Muscle of back (tissue), 13 donors: ENCODE data around the gene NUFIP2. TPM values are rescaled to one million over a fixed set of nuclear protein-coding genes. Genes with fewer than 3 reads are reported as not detected.
"Not testable (repeated sequence)": the region's sequence is repeated elsewhere in the genome, so short reads cannot be mapped to it uniquely, and the experiment has no call there.

Experiments
- DNase-seq, 3 donors: peaks; one replicate each; pipeline versions ENCODE4 v3.0.0 to v3.0.0-alpha.2; 2013
- long read RNA-seq, 9 donors: transcript quantifications; one replicate each; lab custom pipeline, GENCODE V29; 2026
- polyA plus RNA-seq, 10 donors: library from polyadenylated mRNA; unstranded; fragments of 120-200 nt; gene quantifications; one replicate each; pipeline ENCODE4 v1.2.1, GENCODE V29; 2013; ENCODE audit not compliant: insufficient read length in 10 of 10

NUFIP2 gene, protein sequence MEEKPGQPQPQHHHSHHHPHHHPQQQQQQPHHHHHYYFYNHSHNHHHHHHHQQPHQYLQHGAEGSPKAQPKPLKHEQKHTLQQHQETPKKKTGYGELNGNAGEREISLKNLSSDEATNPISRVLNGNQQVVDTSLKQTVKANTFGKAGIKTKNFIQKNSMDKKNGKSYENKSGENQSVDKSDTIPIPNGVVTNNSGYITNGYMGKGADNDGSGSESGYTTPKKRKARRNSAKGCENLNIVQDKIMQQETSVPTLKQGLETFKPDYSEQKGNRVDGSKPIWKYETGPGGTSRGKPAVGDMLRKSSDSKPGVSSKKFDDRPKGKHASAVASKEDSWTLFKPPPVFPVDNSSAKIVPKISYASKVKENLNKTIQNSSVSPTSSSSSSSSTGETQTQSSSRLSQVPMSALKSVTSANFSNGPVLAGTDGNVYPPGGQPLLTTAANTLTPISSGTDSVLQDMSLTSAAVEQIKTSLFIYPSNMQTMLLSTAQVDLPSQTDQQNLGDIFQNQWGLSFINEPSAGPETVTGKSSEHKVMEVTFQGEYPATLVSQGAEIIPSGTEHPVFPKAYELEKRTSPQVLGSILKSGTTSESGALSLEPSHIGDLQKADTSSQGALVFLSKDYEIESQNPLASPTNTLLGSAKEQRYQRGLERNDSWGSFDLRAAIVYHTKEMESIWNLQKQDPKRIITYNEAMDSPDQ
- polyA plus RNA-seq: 10 to 100 TPM; 24.4 to 39.2 (median 29.6) TPM
- long read RNA-seq, donor 1, full-length matches to known transcripts: 4 of 4 reads
- long read RNA-seq, donor 1, partial matches to known transcripts: 0 of 4 reads
- long read RNA-seq, donor 1, other reads (novel, unspliced or antisense): 0 of 4 reads
- long read RNA-seq, donor 2, full-length matches to known transcripts: 1 of 1 reads
- long read RNA-seq, donor 2, partial matches to known transcripts: 0 of 1 reads
- long read RNA-seq, donor 2, other reads (novel, unspliced or antisense): 0 of 1 reads
- long read RNA-seq, donor 3: 0 reads
- long read RNA-seq, donor 4, full-length matches to known transcripts: 3 of 3 reads
- long read RNA-seq, donor 4, partial matches to known transcripts: 0 of 3 reads
- long read RNA-seq, donor 4, other reads (novel, unspliced or antisense): 0 of 3 reads
- long read RNA-seq, donor 5, full-length matches to known transcripts: 5 of 22 reads
- long read RNA-seq, donor 5, partial matches to known transcripts: 17 of 22 reads
- long read RNA-seq, donor 5, other reads (novel, unspliced or antisense): 0 of 22 reads
- long read RNA-seq, donor 6, full-length matches to known transcripts: 4 of 11 reads
- long read RNA-seq, donor 6, partial matches to known transcripts: 7 of 11 reads
- long read RNA-seq, donor 6, other reads (novel, unspliced or antisense): 0 of 11 reads
- long read RNA-seq, donor 7, full-length matches to known transcripts: 2 of 2 reads
- long read RNA-seq, donor 7, partial matches to known transcripts: 0 of 2 reads
- long read RNA-seq, donor 7, other reads (novel, unspliced or antisense): 0 of 2 reads
- long read RNA-seq, donor 8, full-length matches to known transcripts: 4 of 4 reads
- long read RNA-seq, donor 8, partial matches to known transcripts: 0 of 4 reads
- long read RNA-seq, donor 8, other reads (novel, unspliced or antisense): 0 of 4 reads
- long read RNA-seq, donor 9: 0 reads

DNA sequence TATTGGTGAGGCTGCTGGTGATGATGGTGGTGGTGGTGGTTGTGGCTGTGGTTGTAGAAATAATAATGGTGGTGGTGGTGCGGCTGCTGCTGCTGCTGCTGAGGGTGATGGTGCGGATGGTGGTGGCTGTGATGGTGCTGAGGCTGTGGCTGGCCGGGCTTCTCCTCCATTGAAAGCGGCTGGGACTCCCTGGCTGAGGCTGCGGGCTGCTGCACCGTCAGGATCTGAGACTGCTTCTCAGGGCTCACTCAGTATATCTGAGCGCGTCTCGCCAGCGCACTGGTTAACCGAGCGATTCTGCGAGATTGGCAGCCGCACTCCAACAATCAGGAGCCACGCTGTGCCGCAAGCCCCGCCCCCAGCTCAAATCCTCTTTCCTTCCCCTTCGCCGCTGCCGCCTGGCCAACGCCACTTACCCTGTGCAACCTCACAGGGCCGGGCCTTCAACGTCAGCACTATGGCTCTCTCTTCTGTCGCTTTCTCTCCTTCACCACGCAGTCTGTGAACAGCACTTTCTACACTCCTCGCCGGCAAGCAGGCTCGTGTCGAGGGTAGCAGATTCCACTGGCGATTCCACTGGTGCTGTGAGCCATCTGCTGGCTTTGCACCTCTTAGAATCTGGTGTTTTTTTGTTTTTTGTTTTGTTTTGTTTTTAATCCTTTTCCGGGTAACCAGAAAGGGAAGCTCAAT lies at the start of gene NUFIP2:
Gene NUFIP2 (minus strand): TSS at position 259 of the 690 bp plus-strand sequence. CDS start 89 bp downstream, at position 170.
- peak; percentile 98 to 100 (median 99) for DNase-seq

DNA sequence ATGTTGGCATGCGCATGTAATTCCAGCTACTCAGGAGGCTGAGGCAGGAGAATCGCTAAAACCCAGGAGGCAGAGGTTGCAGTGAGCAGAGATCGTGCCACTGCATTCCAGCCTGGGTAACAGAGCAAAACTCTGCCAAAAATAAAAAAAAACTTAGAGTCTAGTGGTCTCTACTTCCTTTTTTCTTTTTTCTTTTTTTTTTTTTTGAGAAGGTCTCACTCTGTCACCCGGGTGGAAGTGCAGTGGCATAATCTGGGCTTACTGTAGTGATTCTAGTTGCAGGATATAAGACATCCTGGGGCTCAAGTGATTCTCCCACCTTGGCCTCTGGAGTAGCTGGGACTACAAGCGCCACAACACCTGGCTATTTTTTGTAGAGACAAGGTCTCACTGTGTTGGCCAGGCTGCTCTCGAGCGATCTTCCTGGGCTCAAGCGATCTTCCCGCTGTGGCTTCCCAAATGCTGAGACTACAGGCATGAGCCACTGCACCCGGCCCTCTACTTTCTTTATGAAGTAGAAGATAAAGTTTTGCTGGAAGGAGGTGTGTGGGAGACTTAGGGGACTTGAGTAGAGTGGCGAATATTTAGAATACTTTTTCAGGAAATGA lies 48.3 kb upstream of the NUFIP2 start:
- DNase-seq: no peak

DNA sequence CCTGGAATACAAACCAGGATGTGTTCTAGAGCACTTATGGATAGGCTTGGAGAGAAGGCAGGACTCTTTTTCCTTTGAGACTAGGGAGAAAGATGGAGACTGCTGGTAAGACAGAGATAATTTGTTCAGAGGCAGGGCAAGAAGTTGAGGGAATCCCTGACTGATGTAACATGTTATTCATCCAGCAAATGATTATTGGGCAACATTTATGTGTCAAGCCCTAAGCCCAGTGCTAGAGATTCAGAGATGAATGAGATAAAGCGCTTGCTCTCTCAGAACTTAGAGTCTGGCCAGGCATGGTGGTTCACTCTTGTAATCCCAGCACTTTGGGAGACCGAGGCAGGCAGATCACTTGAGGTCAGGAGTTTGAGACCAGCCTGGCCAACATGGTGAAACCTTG lies 47.8 kb upstream of the NUFIP2 start:
- no peak for DNase-seq

DNA sequence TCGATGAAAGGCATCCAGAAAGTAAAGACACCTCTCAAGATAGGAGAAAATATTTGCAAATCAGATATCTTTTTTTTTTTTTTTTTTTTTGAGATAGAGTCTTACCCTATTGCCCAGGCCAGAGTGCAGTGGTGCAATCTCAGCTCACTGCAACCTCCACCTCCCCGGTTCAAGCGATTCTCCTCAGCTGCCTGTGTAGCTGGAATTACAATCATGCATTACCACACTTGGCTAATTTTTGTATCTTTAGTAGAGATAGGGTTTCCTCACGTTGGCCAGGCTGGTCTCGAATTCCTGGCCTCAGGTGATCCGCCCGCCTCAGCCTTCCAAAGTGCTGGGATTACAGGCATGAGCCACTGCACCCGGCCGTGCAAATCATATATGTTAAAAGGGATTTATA lies 45.1 kb upstream of the NUFIP2 start:
- DNase-seq: not testable (repeated sequence)

DNA sequence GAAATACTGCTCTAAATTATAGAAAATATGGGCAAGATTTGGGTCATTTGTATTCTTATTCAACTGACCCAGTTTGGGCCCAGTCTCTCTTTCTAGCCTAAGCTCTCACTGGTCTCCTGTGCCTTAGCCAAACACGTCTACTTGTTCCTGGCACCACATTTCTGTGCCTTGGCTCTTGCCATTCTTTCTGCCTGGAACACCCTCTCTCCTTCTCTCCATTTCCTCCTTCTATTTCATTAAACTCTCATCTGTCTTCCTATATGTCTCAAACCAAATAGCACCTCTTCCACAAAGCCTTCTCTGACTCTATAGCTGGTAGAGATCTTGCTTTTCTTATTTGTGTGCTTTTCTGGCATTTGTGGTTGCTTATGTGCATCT lies 37.7 kb upstream of the NUFIP2 start:
- DNase-seq: peak in 2 of 3 donors; percentile 10 to 19

DNA sequence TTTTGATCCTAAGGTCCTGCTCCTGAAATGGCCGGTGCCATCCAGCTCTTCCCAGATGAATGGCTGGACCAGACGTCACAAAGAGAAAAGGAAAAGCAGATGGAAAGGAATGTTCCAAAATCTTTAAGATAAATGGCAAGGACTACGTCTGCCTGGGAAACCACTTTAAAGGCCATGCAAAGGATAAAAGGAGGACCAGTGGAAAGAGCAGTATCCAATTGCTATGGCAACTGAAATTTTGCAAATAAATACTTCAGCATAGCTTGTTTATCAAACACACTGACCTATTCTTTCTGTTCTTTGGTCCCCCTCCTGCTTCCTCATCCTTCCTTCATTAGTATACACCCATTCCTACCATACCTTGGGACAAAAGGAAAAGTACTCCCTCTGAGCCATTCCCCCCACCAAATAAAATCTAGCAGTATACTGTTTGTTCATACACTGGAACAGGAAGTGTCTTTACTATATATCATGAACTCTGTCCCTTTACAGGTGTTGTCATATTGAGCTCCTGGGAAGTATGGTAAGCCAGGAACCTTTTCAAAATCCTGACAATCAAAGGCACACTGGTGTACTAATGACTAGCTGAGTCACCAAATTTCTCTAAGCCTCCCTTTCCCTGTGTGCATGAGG lies 37.2 kb upstream of the NUFIP2 start:
- DNase-seq: peak in 2 of 3 donors; percentile 6 to 44

DNA sequence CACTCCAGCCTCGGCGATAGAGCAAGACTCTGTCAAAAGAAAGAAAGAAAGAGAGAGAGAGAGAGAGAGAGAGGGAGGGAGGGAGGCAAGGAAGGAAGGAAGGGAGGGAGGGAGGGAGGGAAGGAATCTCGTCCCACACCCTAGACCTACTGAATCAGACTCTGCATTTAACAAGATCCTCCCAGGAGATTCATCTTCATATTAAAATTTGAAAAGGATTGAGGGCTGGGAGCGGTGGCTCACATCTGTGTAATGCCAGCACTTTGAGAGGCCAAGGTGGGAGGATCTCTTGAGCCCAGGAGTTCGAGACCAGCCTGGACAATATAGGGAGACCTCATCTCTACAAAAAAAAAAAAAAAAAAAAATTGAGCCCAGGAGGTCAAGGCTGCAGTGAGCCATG lies 33.5 kb upstream of the NUFIP2 start:
- no peak for DNase-seq

DNA sequence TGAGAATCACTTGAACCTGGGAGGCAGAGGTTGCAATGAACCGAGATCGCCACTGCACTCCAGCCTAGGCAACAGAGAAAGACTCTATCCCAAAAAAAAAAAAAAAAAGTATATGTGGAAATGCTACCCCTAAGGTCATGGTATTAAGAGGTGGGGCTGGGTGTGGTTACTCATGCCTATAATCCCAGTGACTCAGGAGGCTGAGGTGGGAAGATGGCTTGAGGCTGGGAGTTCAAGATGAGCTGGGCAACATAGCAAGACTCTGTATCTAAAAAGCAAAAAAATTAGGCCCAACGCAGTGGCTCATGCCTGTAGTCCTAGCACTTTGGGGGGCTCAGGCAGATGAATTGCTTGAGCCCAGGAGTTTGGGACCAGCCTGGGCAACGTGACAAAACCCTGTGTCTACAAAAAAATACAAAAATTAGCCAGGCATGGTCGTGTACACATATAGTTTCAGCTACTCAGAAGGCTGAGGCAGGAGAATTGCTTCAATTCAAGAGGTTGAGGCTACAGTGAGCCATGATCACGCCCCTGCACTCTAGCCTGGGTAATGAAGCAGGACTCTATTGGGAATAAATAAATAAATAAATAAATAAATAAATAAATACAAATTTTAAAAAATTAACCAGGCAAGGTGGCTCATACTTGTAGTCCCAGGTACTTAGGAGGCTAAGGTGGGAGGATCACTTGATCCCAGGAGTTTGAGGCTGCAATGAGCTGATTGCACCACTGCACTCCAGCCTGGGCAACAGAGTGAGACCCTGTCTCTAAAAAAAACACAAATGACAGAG lies 32.3 kb upstream of the NUFIP2 start:
- DNase-seq: no peak

DNA sequence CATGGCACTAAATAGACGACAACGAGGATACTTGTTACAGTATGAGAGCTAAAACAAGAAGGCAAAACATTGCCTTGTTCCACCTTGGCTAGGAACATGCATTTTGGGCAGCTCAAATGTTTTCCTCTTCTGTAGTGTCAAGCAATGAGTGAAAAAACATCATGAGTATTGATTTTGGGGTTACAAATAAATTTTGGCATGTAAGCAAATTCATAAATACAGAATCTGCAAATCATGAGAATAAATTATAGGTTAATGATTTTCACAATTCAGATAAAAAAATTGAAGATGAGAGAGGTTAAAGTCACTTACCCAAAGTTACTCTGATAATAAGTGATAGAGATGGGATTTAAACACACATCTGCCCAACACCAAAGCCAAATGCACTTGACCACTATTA lies 28.4 kb upstream of the NUFIP2 start:
- no peak for DNase-seq

DNA sequence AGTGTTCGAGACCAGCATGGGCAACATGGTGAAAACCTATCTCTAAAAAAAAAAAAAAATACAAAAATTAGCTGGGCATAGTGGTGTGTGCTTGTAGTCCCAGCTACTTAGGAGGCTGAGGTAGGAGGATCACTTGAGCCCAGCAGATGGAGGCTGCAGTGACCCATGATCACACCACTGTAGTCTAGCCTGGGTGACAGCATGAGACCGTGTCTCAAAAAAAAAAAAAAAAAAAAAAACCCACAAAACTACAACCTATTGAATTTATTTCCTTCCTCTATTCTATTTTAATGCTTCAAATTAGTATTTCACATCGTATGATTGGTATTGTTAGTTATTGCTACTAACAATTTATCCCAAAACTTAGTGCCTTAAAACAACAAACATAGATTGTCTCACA lies 9.4 kb upstream of the NUFIP2 start:
- no peak for DNase-seq

DNA sequence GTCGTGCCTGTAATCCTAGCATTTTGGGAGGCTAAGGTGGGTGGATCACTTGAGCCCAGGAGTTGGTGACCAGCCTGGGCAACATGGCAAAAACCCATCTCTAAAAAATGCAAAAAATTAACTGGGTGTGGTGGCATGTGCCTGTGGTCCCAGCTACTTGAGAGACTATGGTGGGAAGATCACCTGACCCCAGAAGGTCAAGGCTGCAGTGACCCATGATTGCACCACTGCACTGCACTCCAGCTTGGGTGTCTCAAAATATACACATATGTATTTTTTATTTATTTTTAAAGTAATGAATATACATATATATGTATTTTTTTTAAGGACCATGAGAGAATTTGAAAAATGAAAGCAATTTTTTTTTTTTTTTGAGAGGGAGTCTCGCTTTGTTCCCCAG lies 5.1 kb upstream of the NUFIP2 start:
- DNase-seq: no peak

DNA sequence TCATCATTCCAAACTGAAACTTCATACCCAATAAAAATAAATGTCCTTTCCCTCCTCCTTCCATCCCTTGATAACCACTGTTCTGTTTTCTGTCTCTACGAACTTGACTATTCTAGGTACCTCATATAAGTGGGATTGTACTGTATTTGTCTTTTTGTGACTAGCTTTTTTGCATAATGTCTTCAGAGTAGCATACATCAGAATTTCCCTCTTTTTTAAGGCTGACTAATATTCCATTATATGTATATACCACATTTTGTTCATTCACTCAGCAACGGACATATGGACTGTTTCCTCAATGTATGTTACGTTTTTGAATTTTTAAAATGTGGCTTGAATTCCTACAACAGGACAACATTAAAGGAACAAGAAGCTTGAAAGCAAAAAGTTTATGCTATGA lies 1.5 kb upstream of the NUFIP2 start:
- DNase-seq: no peak

DNA sequence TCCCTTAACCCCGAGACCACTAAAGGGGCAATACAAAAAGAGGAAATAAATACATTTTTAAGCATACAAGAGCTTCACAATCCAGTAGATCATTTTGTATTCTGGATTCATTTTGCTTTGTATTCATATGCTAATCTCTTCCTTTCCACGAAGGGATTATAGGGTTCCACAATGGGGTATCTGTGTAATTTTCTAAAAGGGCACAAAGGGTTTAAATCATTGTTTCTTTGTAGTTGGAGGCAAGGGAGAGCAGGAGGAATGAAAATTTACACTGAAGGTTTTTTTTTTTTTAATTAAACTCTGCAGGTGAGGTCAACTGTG lies 592 bp upstream of the NUFIP2 start:
- DNase-seq: no peak

DNA sequence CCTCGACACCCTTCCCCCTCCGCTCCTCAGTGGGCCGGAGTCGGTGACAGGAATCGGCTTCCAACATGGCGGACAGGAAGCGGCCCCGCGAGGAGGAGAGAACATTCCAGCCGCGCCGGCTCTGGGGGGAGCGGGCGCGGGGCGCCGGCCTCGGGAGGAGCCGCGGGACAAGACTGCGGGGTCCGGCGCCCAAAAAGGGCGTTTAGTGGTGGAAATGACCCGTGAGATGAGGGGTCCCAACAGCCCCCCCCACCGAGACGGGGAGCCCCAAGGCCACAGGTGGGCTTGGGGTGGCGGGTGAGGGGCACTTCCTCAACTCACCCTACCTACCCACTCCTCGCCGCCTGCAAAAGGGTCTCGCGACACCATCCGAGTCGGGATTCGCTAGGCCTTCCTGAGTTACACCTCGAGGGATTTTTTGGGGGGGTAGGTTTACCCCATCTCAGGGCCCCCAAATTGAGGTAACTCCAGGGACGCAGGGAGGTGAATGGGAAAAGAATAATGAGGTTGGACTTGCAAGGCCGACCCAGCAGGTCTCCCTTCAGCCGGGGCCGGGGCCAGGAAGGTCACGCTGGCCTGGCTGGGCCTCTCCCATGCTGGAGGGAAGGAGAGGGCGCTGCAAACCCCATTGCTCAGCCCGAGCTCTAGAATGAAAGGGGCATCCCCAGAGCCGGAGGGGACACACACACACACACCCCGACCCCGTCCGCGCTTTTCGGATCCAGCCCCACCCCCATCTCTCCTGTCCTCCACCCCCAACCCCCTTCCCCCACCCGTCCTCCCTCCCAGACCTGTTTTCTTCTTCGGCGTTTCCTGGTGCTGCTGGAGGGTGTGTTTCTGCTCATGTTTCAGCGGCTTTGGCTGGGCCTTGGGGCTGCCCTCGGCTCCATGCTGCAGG lies 707 bp downstream of the NUFIP2 start:
- DNase-seq: peak; percentile 38 to 80 (median 68)

DNA sequence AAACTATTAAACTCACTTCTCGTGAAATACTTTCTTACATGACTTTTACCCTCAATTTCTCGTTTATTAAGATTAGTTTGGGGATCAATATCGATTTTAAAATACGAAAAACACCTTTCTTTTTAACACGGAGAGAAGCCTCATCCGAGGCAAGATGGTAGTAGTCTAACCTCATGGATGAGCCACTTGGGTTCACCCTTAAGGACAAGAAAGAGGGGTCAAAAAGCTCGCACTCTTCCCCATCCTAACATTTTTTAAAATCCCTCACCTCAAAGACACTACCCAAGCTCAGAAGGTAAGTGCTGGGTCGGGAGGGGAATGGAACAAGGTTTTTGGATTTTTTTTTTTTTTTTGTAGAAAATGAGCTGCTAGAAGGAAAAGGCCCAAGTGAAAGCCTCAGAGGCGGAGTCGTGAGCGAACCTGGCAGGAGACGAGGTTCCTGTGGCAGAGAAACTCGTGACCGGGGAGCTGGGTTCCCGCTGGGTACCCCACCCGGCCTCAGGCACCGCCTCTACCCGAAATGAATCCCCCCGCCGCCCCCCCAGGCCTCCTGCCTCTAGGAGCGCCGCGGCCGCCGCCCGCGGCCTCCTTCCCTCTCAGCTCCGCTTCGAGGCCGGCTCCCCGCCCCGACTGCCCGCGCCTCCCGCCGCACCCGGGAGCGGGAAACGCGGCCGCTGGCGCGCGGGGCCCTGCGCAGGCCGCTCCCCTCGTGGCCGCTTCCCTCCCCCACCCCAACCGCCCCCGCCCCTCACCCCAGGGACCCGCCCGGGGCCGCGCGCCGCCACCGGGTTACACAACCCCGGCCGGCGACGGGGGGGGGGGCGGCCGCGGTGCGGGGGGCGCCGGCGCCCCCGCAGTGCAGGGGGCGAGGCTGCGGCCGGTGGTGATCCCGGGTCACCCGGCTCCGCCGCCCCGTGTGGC lies 1.6 kb downstream of the NUFIP2 start:
- DNase-seq: peak; percentile 40 to 79 (median 62)

DNA sequence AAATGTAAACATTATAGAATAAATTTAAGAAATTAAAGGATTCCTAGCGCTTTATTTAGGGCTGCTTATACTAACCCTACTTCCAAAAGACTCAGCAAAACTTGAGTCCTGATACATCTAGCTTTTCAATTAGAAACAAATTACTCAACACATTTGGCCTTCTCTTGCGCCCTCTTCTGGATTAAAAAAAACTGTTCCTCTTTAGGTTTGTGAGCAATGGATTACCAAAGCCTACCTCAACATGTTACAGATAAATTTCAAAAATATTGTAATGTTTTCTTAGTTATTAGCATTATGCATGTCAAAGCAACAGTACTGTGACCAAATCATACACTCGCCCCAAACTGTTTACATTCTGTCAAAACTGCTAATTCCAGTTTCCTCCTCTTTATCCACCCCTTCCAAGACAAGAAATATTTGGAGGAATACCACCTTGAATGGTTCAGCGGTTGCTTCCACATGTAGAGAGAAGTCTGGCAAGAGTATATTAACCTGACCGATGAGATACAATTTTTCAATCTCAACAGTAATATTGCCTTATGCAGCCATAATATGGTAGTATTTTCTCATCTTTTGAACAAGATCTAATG lies 2.7 kb downstream of the NUFIP2 start:
- DNase-seq: peak; percentile 68 to 82 (median 71)
